ENCODE results near the gene CHCHD1.

- TF ChIP-seq EP300 (IDR thresholded peaks at IDR 0.05; ENCODE audit: low read depth), result no peak
- TF ChIP-seq, protein P1, sequence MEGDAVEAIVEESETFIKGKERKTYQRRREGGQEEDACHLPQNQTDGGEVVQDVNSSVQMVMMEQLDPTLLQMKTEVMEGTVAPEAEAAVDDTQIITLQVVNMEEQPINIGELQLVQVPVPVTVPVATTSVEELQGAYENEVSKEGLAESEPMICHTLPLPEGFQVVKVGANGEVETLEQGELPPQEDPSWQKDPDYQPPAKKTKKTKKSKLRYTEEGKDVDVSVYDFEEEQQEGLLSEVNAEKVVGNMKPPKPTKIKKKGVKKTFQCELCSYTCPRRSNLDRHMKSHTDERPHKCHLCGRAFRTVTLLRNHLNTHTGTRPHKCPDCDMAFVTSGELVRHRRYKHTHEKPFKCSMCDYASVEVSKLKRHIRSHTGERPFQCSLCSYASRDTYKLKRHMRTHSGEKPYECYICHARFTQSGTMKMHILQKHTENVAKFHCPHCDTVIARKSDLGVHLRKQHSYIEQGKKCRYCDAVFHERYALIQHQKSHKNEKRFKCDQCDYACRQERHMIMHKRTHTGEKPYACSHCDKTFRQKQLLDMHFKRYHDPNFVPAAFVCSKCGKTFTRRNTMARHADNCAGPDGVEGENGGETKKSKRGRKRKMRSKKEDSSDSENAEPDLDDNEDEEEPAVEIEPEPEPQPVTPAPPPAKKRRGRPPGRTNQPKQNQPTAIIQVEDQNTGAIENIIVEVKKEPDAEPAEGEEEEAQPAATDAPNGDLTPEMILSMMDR (IDR thresholded peaks at IDR 0.05), result no peak
These were observed 27.4 kb downstream of the CHCHD1 start for GRCh38 chr10:73809061-73809818.
